ENCODE data around the gene NGEF. TPM values are rescaled to one million over a fixed set of nuclear protein-coding genes. Genes with fewer than 3 reads are reported as not detected.

Gene NGEF
- total and polyA plus RNA-seq, 5 donors from 2014 or later, result 0.21 TPM; not detected in 4

- H3K4me1 Mint-ChIP-seq, result peaks cover 0 to 7% (median 0%) of the 10 kb centered on the region in 4 donors
- ATAC-seq (ENCODE audit: low read depth in 2 of 2), result no peak
- H3K27me3 ChIP-seq (ENCODE audit: control insufficient read depth, insufficient read depth, low read length), result peaks cover 4% of the 10 kb centered on the region
- H3K27ac ChIP-seq (ENCODE audit: insufficient read depth, low read length, poor library complexity, severe bottlenecking), result no peak overlapping the region
- H3K36me3 Mint-ChIP-seq, result no peaks in the 10 kb centered on the region
- DNase-seq, result no peak
- no peaks in the 10 kb centered on the region for H3K36me3 ChIP-seq (ENCODE audit: control insufficient read depth, insufficient read depth, low read length)
- H3K27me3 Mint-ChIP-seq, result peaks cover 24% of the 10 kb centered on the region
- no peaks in the 10 kb centered on the region for H3K9me3 Mint-ChIP-seq
- H3K4me3 Mint-ChIP-seq, result peak overlapping the region in 1 of 4 donors; percentile 58
- H3K27ac Mint-ChIP-seq, result no peak overlapping the region
- peaks cover 7% of the 10 kb centered on the region for H3K4me1 ChIP-seq (ENCODE audit: control insufficient read depth, insufficient read depth, low read length, poor library complexity, severe bottlenecking)
- no peak overlapping the region for H3K4me3 ChIP-seq (ENCODE audit: low read depth, low read length)
- no peaks in the 10 kb centered on the region for H3K9me3 ChIP-seq (ENCODE audit: control insufficient read depth in 2 of 2, low read length in 2 of 2)
Observed at GRCh38 chr2:232876978-232877441, 136.0 kb downstream of the NGEF start.

GRCh38 chr2:232876161-232876977, 136.7 kb downstream of the NGEF start:
- H3K4me3 Mint-ChIP-seq, result no peak overlapping the region
- DNase-seq, result peak in 2 of 3 donors; percentile 15 to 43
- peaks cover 4% of the 10 kb centered on the region for H3K27me3 ChIP-seq (ENCODE audit: control insufficient read depth, insufficient read depth, low read length)

GRCh38 chr2:232875256-232876121, 137.6 kb downstream of the NGEF start:
- Histone ChIP-seq H3K27me3 (ENCODE audit: control insufficient read depth, insufficient read depth, low read length) (peaks cover 4% of the 10 kb centered on the region), H3K4me1 (ENCODE audit: control insufficient read depth, insufficient read depth, low read length, poor library complexity, severe bottlenecking) (peaks cover 7% of the 10 kb centered on the region), H3K9me3 (ENCODE audit: control insufficient read depth in 2 of 2, low read length in 2 of 2) (no peaks in the 10 kb centered on the region), H3K27ac (ENCODE audit: insufficient read depth, low read length, poor library complexity, severe bottlenecking) (no peak overlapping the region), H3K4me3 (ENCODE audit: low read depth, low read length) (no peak overlapping the region), H3K36me3 (ENCODE audit: control insufficient read depth, insufficient read depth, low read length) (no peaks in the 10 kb centered on the region)
- H3K36me3 Mint-ChIP-seq, result no peaks in the 10 kb centered on the region
- ATAC-seq (ENCODE audit: low read depth in 2 of 2) (no peak), DNase-seq (no peak)
- no peaks in the 10 kb centered on the region for H3K9me3 Mint-ChIP-seq
- peaks cover 0 to 7% (median 0%) of the 10 kb centered on the region in 4 donors for H3K4me1 Mint-ChIP-seq
- H3K4me3 Mint-ChIP-seq, result peak overlapping the region in 3 of 4 donors; percentile 15 to 70 (median 50)
- peaks cover 23% of the 10 kb centered on the region for H3K27me3 Mint-ChIP-seq
- H3K27ac Mint-ChIP-seq, result peak overlapping the region in 2 of 3 donors; percentile 18 to 59

More at GRCh38 chr2:232876161-232876977, 136.7 kb downstream of the NGEF start:
- Histone ChIP-seq H3K9me3 (ENCODE audit: control insufficient read depth in 2 of 2, low read length in 2 of 2) (no peaks in the 10 kb centered on the region), H3K27ac (ENCODE audit: insufficient read depth, low read length, poor library complexity, severe bottlenecking) (no peak overlapping the region), H3K4me1 (ENCODE audit: control insufficient read depth, insufficient read depth, low read length, poor library complexity, severe bottlenecking) (peaks cover 7% of the 10 kb centered on the region), H3K36me3 (ENCODE audit: control insufficient read depth, insufficient read depth, low read length) (no peaks in the 10 kb centered on the region), H3K4me3 (ENCODE audit: low read depth, low read length) (no peak overlapping the region)
- Mint-ChIP-seq H3K36me3 (no peaks in the 10 kb centered on the region), H3K4me1 (peaks cover 0 to 7% (median 0%) of the 10 kb centered on the region in 4 donors), H3K9me3 (no peaks in the 10 kb centered on the region), H3K27ac (no peak overlapping the region), H3K27me3 (peaks cover 24% of the 10 kb centered on the region)
- ATAC-seq (ENCODE audit: low read depth in 2 of 2), result peak in 1 of 2 donors; percentile 19

DNA sequence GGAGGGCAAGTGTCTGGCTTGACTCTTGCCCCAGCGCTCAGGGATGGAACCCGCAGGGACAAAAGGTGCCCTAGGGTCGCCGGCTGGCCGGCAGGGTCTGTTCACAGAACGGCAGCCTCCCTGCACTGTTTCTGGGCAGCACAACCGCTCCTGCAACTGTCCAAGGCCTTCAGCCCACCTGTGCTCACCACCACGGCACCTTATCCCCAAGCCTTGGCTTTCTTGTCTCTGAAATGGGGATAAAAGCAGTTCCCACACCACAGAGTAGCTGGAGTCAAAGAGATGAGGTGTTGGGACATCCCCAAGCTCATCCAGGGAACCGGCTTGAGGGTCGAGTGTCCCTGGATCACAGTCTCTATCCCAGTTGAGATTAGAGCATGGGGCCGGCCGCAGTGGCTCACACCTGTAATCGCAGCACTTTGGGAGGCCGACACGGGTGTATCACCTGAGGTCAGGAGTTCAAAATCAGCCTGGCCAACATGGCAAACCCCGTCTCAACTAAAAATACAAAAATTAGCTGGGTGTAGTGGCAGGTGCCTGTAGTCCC, 138.3 kb downstream of the NGEF start:
- peaks cover 4% of the 10 kb centered on the region for H3K27me3 ChIP-seq (ENCODE audit: control insufficient read depth, insufficient read depth, low read length)
- Mint-ChIP-seq H3K9me3 (no peaks in the 10 kb centered on the region), H3K27me3 (peaks cover 21% of the 10 kb centered on the region), H3K36me3 (no peaks in the 10 kb centered on the region), H3K4me3 (peak overlapping the region in 2 of 4 donors; percentile 39 to 70), H3K4me1 (peaks cover 0 to 7% (median 0%) of the 10 kb centered on the region in 4 donors), H3K27ac (no peak overlapping the region)
- ATAC-seq (ENCODE audit: low read depth in 2 of 2) (no peak), DNase-seq (no peak)
- peaks cover 7% of the 10 kb centered on the region for H3K4me1 ChIP-seq (ENCODE audit: control insufficient read depth, insufficient read depth, low read length, poor library complexity, severe bottlenecking)
- H3K9me3 ChIP-seq (ENCODE audit: control insufficient read depth in 2 of 2, low read length in 2 of 2), result no peaks in the 10 kb centered on the region
- no peaks in the 10 kb centered on the region for H3K36me3 ChIP-seq (ENCODE audit: control insufficient read depth, insufficient read depth, low read length)
- no peak overlapping the region for H3K27ac ChIP-seq (ENCODE audit: insufficient read depth, low read length, poor library complexity, severe bottlenecking)
- H3K4me3 ChIP-seq (ENCODE audit: low read depth, low read length), result no peak overlapping the region

DNA sequence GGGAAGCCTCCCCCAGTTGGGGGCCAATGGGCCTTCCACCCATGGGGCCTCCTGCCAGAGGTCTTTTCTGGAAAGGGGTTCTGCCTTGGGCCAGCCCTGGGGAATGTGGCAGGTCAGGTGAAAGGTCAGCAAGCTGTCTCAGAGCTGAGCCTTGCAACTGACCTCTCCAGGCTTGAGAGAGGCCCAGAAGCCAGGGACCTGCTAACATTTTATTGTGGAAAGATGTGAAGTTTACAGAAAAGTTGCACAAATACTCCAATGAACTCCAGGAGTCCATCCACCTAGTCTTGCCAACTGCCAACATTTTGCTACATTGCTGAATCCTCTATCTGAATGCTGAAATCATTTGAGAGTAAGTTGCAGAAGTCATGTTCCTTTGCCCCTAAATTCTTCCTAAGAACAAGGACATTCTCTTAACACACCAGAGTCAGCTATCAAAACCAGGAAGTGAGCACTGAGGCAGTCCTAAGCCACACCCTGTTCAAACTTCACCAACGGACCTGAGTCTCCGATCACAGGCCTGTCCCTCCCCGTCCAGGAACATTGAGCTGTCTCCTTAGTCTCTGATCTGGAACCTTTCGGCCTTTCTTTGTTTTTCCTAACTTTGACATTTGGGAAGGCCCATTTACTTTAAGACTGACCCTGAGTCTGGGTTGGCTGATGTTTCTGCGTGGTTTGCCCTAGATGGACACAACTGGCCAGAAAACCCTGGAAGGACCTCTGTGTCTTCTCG, 139.0 kb downstream of the NGEF start:
- peak overlapping the region in 2 of 4 donors; percentile 13 to 44 for H3K4me3 Mint-ChIP-seq

GRCh38 chr2:232873292-232873908, 139.7 kb downstream of the NGEF start:
- Mint-ChIP-seq H3K4me3 (no peak overlapping the region), H3K27ac (no peak overlapping the region), H3K36me3 (no peaks in the 10 kb centered on the region), H3K9me3 (no peaks in the 10 kb centered on the region), H3K27me3 (peaks cover 23% of the 10 kb centered on the region), H3K4me1 (peaks cover 0 to 7% (median 0%) of the 10 kb centered on the region in 4 donors)
- H3K4me1 ChIP-seq (ENCODE audit: control insufficient read depth, insufficient read depth, low read length, poor library complexity, severe bottlenecking), result peaks cover 7% of the 10 kb centered on the region
- peaks cover 4% of the 10 kb centered on the region for H3K27me3 ChIP-seq (ENCODE audit: control insufficient read depth, insufficient read depth, low read length)
- H3K27ac ChIP-seq (ENCODE audit: insufficient read depth, low read length, poor library complexity, severe bottlenecking), result no peak overlapping the region
- ATAC-seq (ENCODE audit: low read depth in 2 of 2), result no peak
- no peaks in the 10 kb centered on the region for H3K36me3 ChIP-seq (ENCODE audit: control insufficient read depth, insufficient read depth, low read length)
- no peak overlapping the region for H3K4me3 ChIP-seq (ENCODE audit: low read depth, low read length)
- no peaks in the 10 kb centered on the region for H3K9me3 ChIP-seq (ENCODE audit: control insufficient read depth in 2 of 2, low read length in 2 of 2)
- DNase-seq, result no peak

More for the DNA sequence above, 139.0 kb downstream of the NGEF start:
- Histone ChIP-seq H3K4me1 (ENCODE audit: control insufficient read depth, insufficient read depth, low read length, poor library complexity, severe bottlenecking) (peaks cover 7% of the 10 kb centered on the region), H3K27me3 (ENCODE audit: control insufficient read depth, insufficient read depth, low read length) (peaks cover 4% of the 10 kb centered on the region), H3K9me3 (ENCODE audit: control insufficient read depth in 2 of 2, low read length in 2 of 2) (no peaks in the 10 kb centered on the region), H3K4me3 (ENCODE audit: low read depth, low read length) (no peak overlapping the region), H3K27ac (ENCODE audit: insufficient read depth, low read length, poor library complexity, severe bottlenecking) (no peak overlapping the region), H3K36me3 (ENCODE audit: control insufficient read depth, insufficient read depth, low read length) (no peaks in the 10 kb centered on the region)
- Mint-ChIP-seq H3K27ac (no peak overlapping the region), H3K4me1 (peaks cover 0 to 7% (median 0%) of the 10 kb centered on the region in 4 donors), H3K9me3 (no peaks in the 10 kb centered on the region), H3K27me3 (peaks cover 26% of the 10 kb centered on the region), H3K36me3 (no peaks in the 10 kb centered on the region)
- ATAC-seq (ENCODE audit: low read depth in 2 of 2), result no peak
- no peak for DNase-seq
